Measurements from ENCODE around the gene PTPRN2. TPM values are rescaled to one million over a fixed set of nuclear protein-coding genes. Genes with fewer than 3 reads are reported as not detected.

Gene PTPRN2
- total and polyA plus RNA-seq, 2 donors (not counting 1 experiment from before 2014, with no cell fraction given): 0.54 to 1.2 TPM

- Histone ChIP-seq H3K27me3 (ENCODE audit: control insufficient read depth, insufficient read depth, low read length) (no peaks in the 10 kb centered on the region), H3K36me3 (ENCODE audit: control insufficient read depth, insufficient read depth, low read length) (no peaks in the 10 kb centered on the region), H3K4me2 (ENCODE audit: extremely low read depth, insufficient read depth, low read length) (no peak overlapping the region), H3K27ac (ENCODE audit: insufficient read depth, low read length) (no peak overlapping the region), H3K9me3 (ENCODE audit: control insufficient read depth, insufficient read depth, low read depth, low read length) (no peaks in the 10 kb centered on the region), H4K20me1 (ENCODE audit: control insufficient read depth, extremely low read depth, insufficient read depth, low read length) (no peaks in the 10 kb centered on the region), H3K4me1 (ENCODE audit: control insufficient read depth, extremely low read depth, insufficient read depth, low read length) (no peaks in the 10 kb centered on the region), H2AFZ (ENCODE audit: low read length) (no peak overlapping the region), H3K4me3 (replicated peaks in 1 of 4; ENCODE audit: control extremely low read depth in 1 of 4, insufficient read depth in 1 of 4, low read depth in 3 of 4, low read length in 4 of 4) (no peak overlapping the region), H3K9ac (ENCODE audit: insufficient read depth, low read length) (no peak overlapping the region), H3K79me2 (ENCODE audit: control insufficient read depth, insufficient read depth, low read length) (no peaks in the 10 kb centered on the region)
- no peak for DNase-seq (ENCODE audit: low read depth in 2 of 2)
- TF ChIP-seq EZH2 (IDR thresholded peaks at IDR 0.05; ENCODE audit: low read length, missing control alignments): no peak
- no peak for TF ChIP-seq CTCF (conservative IDR thresholded peaks at IDR 0.05 in 1 of 2, IDR thresholded peaks at IDR 0.05 in 1 of 2; ENCODE audit: low read depth in 1 of 2, low read length in 2 of 2)
Measured at GRCh38 chr7:158065340-158065739, 522.3 kb downstream of the PTPRN2 start.

- Histone ChIP-seq H3K36me3 (ENCODE audit: control insufficient read depth, insufficient read depth, low read length) (no peaks in the 10 kb centered on the region), H3K27ac (ENCODE audit: insufficient read depth, low read length) (no peak overlapping the region), H2AFZ (ENCODE audit: low read length) (no peak overlapping the region), H3K27me3 (ENCODE audit: control insufficient read depth, insufficient read depth, low read length) (no peaks in the 10 kb centered on the region), H3K9me3 (ENCODE audit: control insufficient read depth, insufficient read depth, low read depth, low read length) (no peaks in the 10 kb centered on the region), H4K20me1 (ENCODE audit: control insufficient read depth, extremely low read depth, insufficient read depth, low read length) (no peaks in the 10 kb centered on the region), H3K4me1 (ENCODE audit: control insufficient read depth, extremely low read depth, insufficient read depth, low read length) (no peaks in the 10 kb centered on the region), H3K9ac (ENCODE audit: insufficient read depth, low read length) (no peak overlapping the region), H3K4me3 (replicated peaks in 1 of 4; ENCODE audit: control extremely low read depth in 1 of 4, insufficient read depth in 1 of 4, low read depth in 3 of 4, low read length in 4 of 4) (no peak overlapping the region), H3K79me2 (ENCODE audit: control insufficient read depth, insufficient read depth, low read length) (no peaks in the 10 kb centered on the region), H3K4me2 (ENCODE audit: extremely low read depth, insufficient read depth, low read length) (no peak overlapping the region)
- no peak for DNase-seq (ENCODE audit: low read depth in 2 of 2)
- TF ChIP-seq EZH2 (IDR thresholded peaks at IDR 0.05; ENCODE audit: low read length, missing control alignments) (no peak), CTCF (conservative IDR thresholded peaks at IDR 0.05 in 1 of 2, IDR thresholded peaks at IDR 0.05 in 1 of 2; ENCODE audit: low read depth in 1 of 2, low read length in 2 of 2) (no peak)
Measured at GRCh38 chr7:158064631-158065030, 523.0 kb downstream of the PTPRN2 start.

GRCh38 chr7:158063850-158064610 is 523.6 kb downstream of the PTPRN2 start:
- no peak for TF ChIP-seq CTCF (conservative IDR thresholded peaks at IDR 0.05 in 1 of 2, IDR thresholded peaks at IDR 0.05 in 1 of 2; ENCODE audit: low read depth in 1 of 2, low read length in 2 of 2)
- TF ChIP-seq EZH2 (IDR thresholded peaks at IDR 0.05; ENCODE audit: low read length, missing control alignments): no peak
- H3K4me1 ChIP-seq (ENCODE audit: control insufficient read depth, extremely low read depth, insufficient read depth, low read length): no peaks in the 10 kb centered on the region
- H3K27me3 ChIP-seq (ENCODE audit: control insufficient read depth, insufficient read depth, low read length): no peaks in the 10 kb centered on the region
- H3K36me3 ChIP-seq (ENCODE audit: control insufficient read depth, insufficient read depth, low read length): no peaks in the 10 kb centered on the region
- DNase-seq (ENCODE audit: low read depth in 2 of 2): no peak
- no peaks in the 10 kb centered on the region for H3K79me2 ChIP-seq (ENCODE audit: control insufficient read depth, insufficient read depth, low read length)
- H3K9me3 ChIP-seq (ENCODE audit: control insufficient read depth, insufficient read depth, low read depth, low read length): no peaks in the 10 kb centered on the region
- H4K20me1 ChIP-seq (ENCODE audit: control insufficient read depth, extremely low read depth, insufficient read depth, low read length): no peaks in the 10 kb centered on the region
- no peak overlapping the region for H3K27ac ChIP-seq (ENCODE audit: insufficient read depth, low read length)
- H3K9ac ChIP-seq (ENCODE audit: insufficient read depth, low read length): no peak overlapping the region
- no peak overlapping the region for H2AFZ ChIP-seq (ENCODE audit: low read length)
- H3K4me2 ChIP-seq (ENCODE audit: extremely low read depth, insufficient read depth, low read length): no peak overlapping the region
- no peak overlapping the region for H3K4me3 ChIP-seq (replicated peaks in 1 of 4; ENCODE audit: control extremely low read depth in 1 of 4, insufficient read depth in 1 of 4, low read depth in 3 of 4, low read length in 4 of 4)

Measured in fibroblast of lung (primary cell).